Femur (tissue), 1 donor: ENCODE data around the gene PTPRU.
"Not testable (repeated sequence)": the region's sequence is repeated elsewhere in the genome, so short reads cannot be mapped to it uniquely, and the experiment has no call there.

Experiments
- DNase-seq: peaks from one replicate; pipeline ENCODE4 v3.0.0-alpha.2; 2017

PTPRU gene

DNA sequence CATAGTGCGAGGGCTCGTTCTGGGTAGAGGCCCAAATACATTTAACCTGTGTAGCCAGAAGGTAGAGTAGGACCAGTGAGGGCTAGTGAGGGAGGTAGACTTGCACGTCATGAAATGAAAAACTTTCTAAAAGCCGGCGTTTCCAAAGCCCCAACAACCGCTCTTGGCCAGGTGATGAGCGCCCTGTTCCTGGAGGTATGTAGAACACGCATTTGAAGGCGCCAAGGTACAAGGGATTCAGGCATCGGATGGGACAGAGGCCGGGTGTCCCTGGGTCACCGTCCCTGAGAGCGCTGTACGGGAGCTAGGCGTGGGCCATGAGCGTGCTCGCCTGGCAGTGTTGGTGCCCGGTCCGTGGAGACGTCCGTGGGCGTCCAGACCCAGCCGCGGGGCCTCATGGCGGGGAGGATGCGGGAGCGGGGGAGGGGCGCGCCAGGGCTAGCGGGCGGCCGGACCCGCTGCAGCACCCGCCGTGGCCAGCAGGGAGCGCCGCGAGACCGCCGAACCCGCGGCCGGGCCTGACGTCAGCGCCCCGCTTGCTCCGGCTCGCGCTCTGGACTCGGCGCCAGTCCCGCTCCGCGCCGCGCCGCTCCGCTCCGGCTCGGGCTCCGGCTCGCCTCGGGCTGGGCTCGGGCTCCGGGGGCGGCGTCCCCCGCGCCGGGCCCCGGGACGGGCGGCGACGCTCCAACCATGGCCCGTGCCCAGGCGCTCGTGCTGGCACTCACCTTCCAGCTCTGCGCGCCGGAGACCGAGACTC, at the start of gene PTPRU:
Gene PTPRU (plus strand): TSS at position 568 of the 757 bp plus-strand sequence. CDS start 123 bp downstream, at position 691.
- peak; percentile 90 for DNase-seq

DNA sequence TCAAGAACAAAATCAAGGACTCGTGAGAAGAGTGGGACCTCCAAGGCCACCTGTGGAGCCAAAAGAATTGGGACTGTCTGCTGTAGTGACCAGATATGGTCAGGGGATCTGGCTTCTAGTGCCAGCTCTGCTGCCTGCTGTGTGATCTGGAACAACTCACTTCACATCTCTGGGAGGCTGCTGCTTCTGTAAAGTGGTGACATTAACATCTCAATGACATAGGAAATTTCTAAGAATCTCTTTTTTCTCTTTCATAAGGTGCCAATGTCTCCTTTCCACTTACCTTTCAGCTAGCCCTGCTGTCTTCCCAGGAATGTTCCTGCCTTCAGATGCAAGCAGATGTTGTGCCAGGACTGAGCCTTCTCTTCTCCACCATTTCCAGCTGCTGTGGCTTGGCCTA, 49.6 kb upstream of the PTPRU start:
- no peak for DNase-seq

DNA sequence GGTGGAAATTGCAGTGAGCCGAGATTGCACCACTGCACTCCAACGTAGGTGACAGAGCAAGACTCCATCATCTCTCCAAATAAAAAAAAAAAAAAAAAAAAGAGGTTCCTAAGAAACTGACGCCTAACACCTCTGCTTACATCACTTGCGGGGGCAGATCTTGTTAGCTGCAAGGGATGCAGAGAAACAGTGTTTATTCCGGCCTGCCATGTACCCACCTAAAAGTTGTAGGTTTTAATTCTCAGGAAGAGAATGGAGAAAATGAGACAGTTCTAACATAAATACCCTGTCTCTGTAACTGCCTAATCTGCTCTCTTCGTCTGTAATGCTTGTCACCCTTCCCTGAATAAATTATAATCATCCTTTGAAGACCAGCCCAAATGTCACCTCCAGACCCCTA, 45.6 kb upstream of the PTPRU start:
- no peak for DNase-seq

DNA sequence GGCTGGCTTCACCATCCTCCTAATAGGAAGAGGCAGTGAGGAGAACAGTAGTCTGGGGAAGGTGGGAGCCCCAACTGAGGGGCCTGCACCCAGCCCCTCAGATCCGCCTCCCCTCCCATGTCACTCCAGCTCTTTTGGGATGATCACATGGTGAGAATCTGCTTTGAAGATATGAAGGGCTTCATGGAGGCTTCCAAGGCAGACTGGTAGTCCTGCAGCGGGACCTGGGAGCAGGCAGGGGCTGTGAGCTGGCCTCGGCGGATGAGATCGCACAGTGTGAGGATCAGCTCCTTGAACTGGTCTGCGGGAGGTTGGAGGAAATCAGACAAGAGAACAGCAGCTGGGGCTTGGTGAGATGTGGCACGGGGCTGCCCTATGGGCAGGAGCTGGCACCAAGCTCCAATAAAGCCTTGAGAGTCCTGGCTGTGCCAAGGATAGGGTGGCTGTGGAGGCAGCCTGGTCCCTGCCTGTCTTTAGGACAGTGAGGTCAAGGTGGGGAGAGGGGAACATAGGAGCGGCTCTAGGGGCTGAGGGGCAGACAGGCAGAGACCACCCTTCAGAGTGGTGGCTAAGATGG, 42.4 kb upstream of the PTPRU start:
- no peak for DNase-seq

GRCh38 chr1:29195881-29196291, 40.4 kb upstream of the PTPRU start:
- DNase-seq, result no peak

DNA sequence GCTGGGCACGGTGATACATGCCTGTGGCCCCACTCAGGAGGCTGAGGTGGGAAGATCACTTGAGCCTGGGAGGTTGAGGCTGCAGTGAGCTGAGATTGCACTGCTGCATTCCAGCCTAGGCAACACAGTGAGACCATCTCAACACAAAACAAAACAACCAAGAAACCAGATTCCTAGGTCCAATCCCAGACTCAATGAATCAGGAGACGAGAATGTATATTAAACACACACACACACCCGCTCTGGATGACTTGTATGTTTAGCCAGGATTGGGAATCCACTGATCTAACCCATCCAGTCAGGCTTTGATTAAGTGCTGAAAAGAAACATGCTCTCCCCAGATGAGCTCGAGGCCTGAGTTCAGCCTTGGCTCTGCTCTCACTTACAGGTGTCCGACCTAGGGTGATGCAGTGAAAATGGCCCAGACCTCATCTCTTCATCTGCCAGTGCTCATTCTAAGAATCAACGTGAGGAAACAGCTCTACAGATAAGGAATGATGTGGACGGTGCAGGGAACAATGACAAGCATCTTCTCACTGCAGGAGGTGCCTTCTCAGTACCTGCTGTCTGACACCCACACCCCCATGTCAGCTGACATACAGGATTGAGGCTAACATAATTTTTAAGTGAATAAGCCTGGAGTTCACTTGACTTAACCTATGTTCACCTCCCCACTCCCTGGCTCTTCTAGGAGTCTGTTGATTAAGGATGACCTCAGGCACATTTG, 39.3 kb upstream of the PTPRU start:
- no peak for DNase-seq

- no peak for DNase-seq
Measured at GRCh38 chr1:29197590-29197924, 38.8 kb upstream of the PTPRU start.

- DNase-seq, result no peak
Measured at GRCh38 chr1:29197993-29198392, 38.3 kb upstream of the PTPRU start.

DNA sequence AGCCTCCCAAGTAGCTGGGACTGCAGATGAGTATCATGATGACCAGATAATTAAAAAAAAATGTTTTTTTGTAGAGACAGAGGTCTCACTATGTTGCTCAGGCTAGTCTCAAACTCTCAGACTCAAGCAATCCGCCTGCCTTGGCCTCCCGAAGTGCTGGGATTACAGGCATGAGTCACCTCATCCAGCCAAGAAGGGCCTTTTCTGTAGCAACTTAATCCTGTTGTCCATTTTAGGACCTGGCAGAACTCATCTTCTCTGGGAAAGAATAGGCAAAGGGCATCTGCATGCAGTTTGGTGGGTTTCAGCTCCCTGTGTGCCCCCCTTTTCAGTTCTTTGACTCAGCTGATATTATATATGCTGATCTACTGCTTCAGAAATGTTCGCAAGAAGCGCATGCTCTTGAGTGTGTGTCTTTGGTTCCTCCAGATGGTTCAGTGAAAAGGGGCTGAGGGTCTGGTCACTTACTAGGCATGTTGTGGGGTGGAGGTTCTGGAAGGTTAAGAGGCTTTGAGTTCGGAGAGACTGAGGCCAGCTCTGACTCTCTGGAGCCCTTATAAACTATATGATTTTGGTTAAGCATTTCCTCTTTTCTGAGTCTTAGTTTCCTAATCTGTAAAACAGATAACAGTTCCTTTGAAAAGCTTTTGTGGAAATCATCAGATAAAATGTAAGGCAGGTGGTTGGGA, 35.3 kb upstream of the PTPRU start:
- DNase-seq, result no peak

DNA sequence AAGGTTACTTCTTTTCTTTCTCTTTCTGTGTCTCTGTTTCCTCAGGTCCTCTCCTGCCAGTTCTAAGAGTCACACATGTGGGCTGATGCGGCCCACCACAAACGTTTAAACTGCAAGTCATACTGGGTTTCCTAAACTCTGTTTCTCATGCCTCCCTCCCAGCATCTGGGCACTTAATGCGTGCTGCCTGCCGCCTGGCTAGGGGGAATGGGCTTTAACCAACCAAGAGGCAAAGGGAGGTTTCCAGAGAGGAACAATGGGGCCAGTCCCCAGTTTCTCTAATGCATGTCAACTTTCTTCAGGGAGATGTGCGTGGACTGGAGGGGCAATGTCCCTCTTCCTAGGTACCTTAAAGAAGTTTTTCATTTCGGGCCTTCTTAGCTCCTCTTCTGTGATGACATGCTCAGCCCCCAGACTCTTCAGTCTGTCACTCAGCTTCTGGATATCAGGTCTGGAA, 34.7 kb upstream of the PTPRU start:
- DNase-seq, result no peak

DNA sequence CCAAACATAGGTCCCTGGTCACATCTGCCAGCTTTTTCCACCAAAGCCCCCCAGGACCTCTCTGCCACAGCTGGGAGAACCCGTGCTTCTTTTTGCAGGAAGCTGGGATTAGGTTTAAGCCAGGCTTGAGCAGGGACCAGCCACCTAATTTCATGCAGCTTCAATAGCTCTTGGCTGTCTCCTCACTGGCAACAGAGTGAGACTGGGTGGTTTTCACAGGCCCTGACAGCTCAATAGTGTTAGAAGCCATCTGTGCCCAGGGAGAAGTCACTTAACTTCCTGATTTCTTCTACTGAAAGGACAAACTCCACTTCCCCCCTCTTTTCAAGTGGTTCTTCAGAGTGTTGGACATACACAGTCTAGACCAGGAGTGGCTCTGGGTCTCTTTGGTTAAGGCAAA, 34.3 kb upstream of the PTPRU start:
- peak; percentile 36 for DNase-seq

GRCh38 chr1:29202584-29203340, 33.6 kb upstream of the PTPRU start:
- DNase-seq, result peak; percentile 95

GRCh38 chr1:29208442-29208841, 27.9 kb upstream of the PTPRU start:
- DNase-seq, result no peak

DNA sequence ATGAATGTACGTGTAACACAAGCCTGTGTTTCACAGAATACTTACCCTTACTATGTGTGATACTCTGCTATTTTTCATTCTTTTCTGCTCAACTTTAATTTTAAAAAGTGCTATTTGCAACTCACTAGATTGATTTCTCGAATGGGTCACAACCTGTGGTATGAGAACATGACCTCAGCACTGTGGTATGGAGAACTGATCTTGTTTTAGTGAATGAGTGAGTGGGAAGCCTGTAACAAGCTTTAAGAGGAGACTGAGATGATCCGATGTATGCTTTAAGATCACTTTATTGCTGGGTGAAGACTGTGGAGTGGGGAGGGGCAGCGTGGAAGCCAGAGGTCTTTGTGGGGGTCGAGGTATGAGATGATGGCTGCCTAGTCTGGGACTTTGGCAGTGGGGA, 27.1 kb upstream of the PTPRU start:
- no peak for DNase-seq

DNA sequence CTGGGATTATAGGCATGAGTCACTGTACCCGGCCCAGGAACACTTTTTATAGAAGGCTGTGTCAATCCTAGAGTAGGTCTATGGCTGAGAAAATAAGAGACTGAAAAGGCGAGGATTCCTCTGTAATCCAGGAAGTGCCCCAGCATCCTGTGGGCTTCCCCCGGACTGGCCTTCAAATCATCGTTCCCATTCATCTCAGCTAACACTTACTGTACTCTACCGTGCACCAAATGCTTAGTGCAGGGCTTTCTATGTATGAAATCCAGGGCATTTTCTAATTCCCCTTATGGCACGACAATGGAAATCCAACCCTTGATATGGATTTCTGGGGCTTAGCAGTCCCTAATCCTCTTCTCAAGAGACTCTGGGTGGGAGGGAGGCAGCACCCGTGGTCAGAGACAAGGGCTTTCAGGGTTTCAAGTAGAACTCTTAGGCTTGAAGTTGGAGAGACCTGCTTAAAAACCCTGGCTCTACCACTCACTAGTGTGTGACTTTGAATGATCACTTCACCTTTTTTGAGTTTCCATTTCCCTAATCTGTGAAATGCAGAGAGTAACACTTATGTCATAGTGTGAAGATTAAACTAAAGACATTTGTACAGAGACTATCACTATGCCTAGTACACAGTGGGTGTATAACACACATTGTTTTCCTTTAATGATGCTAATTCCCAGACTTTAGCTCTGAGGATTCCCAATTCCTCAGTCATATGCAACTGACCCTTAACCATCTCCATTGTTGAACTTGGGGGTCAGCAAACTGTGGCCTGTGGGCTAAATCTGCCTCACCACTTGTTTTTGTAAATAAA, 25.8 kb upstream of the PTPRU start:
- DNase-seq, result no peak

DNA sequence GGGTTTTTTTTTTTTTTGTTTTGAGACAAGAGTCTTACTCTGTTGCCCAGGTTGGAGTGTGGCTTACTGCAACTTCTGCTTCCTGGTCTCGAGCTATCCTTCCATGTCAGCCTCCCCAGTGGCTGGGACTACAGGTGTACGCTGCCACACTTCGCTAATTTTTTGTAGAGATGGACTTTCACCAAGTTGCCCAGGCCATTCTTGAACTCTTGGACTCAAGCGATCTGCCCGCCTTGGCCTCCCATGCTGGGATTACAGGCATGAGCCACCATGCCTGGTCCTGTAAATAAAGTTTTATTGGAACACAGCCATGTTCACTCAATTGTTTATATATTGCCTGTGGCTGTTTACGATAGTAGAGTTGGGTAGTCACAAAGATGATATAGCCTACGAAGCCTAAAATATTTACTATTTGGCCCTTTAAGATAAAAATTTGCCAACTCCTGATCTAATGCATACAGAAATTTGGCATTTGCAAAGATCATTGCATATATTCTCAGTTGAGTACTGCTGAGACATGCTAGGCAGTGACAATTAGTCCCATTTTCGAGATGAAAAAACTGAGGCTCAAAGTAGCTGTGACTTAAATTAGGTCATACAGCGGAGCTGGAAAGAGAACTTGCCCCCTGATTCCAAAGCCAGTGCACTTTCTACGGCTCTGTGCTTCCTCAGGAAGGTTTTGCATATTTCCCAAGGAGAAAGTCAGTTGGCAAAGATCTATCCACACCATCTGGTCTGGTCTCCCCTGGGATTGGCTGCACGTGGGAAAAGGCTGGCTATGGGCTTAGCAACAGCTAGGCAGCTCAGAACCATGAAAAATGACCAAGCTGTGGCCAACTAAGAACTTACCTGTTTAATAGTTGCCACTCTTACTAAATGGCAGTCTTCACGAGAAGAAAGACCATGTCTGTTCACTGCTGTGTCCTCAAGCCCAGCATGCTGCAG, 25.0 kb upstream of the PTPRU start:
- no peak for DNase-seq

GRCh38 chr1:29213055-29213454, 23.3 kb upstream of the PTPRU start:
- DNase-seq, result no peak

- no peak for DNase-seq
Measured at GRCh38 chr1:29217633-29218032, 18.7 kb upstream of the PTPRU start.

DNA sequence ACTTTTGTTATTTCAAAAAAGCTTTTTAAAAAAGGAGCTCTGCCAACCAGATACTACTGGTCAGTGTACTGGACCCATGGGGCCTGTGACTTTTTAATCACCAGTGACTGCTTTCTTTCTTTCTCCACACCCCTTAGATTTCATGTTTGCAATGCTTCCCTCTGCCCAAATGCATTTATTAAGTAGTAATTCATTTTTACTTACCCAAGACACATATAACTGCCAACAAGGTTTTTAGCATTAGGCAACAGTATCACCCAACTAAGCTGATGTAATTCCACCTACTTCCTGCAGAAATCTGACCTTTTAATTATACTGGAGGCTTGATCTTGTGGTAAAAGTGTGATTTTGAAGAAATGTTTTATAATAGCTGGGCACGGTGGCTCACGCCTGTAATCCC, 18.1 kb upstream of the PTPRU start:
- DNase-seq, result no peak

DNA sequence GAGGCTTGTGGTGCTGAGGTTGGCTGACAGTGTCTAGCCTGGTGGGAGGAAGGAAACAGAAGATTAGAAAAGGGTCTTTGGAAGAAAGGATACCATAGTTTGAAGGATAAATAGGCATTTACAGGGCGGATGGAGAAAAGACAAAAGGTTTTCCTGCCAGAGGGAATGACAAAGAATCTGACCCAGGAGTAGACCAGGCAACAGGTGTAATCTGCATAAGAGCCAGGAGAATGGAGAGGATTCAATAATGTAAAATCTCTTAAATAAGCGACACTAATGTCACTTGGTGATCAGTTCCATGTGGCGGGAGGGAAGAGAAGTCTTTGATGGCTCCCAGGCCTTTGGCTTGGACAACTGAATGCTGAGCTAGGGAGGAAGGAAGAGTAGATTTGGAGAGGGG, 15.0 kb upstream of the PTPRU start:
- no peak for DNase-seq

GRCh38 chr1:29222260-29222659, 14.1 kb upstream of the PTPRU start:
- DNase-seq, result not testable (repeated sequence)
